ENCODE data around the gene LRBA. TPM values are rescaled to one million over a fixed set of nuclear protein-coding genes. Genes with fewer than 3 reads are reported as not detected.
"Not testable (repeated sequence)": the region's sequence is repeated elsewhere in the genome, so short reads cannot be mapped to it uniquely, and the experiment has no call there.

LRBA gene
- total and polyA plus RNA-seq, 4 donors = 18.8 to 56.4 (median 33.8) TPM

- no peak overlapping the region for H3K27ac ChIP-seq (ENCODE audit: low read depth, low read length)
- no peaks in the 10 kb centered on the region for H3K4me1 ChIP-seq (ENCODE audit: control insufficient read depth, insufficient read depth, low read length)
- peak in 1 of 6 donors; percentile 31 for DNase-seq (ENCODE audit: low read depth in 4 of 6, low spot score in 6 of 6)
- no peak overlapping the region for H3K4me3 ChIP-seq (ENCODE audit: low read depth, low read length)
- no peaks in the 10 kb centered on the region for H3K27me3 ChIP-seq (ENCODE audit: control insufficient read depth, insufficient read depth, low read length)
- WGBS (ENCODE audit: insufficient coverage) = no CpG with 5 or more reads among the region's 3 CpGs
- no peaks in the 10 kb centered on the region for H3K9me3 ChIP-seq (ENCODE audit: control insufficient read depth, insufficient read depth, low read length)
- no peaks in the 10 kb centered on the region for H3K36me3 ChIP-seq (ENCODE audit: control insufficient read depth, insufficient read depth, low read length)
These were observed 489.7 kb downstream of the LRBA start for GRCh38 chr4:150525321-150525868.

- no CpG with 5 or more reads among the region's 3 CpGs for WGBS (ENCODE audit: insufficient coverage)
- H3K27me3 ChIP-seq (ENCODE audit: control insufficient read depth, insufficient read depth, low read length) = no peaks in the 10 kb centered on the region
- H3K36me3 ChIP-seq (ENCODE audit: control insufficient read depth, insufficient read depth, low read length) = no peaks in the 10 kb centered on the region
- H3K27ac ChIP-seq (ENCODE audit: low read depth, low read length) = no peak overlapping the region
- no peaks in the 10 kb centered on the region for H3K9me3 ChIP-seq (ENCODE audit: control insufficient read depth, insufficient read depth, low read length)
- H3K4me3 ChIP-seq (ENCODE audit: low read depth, low read length) = no peak overlapping the region
- no peak for DNase-seq (ENCODE audit: low read depth in 4 of 6, low spot score in 6 of 6)
- H3K4me1 ChIP-seq (ENCODE audit: control insufficient read depth, insufficient read depth, low read length) = no peaks in the 10 kb centered on the region
These were observed 496.5 kb downstream of the LRBA start for GRCh38 chr4:150518559-150518958.

GRCh38 chr4:150515135-150515534 is 499.9 kb downstream of the LRBA start:
- WGBS (ENCODE audit: insufficient coverage) = no CpG with 5 or more reads among the region's 1 CpG
- H3K27ac ChIP-seq (ENCODE audit: low read depth, low read length) = no peak overlapping the region
- H3K36me3 ChIP-seq (ENCODE audit: control insufficient read depth, insufficient read depth, low read length) = no peaks in the 10 kb centered on the region
- no peaks in the 10 kb centered on the region for H3K27me3 ChIP-seq (ENCODE audit: control insufficient read depth, insufficient read depth, low read length)
- no peaks in the 10 kb centered on the region for H3K4me1 ChIP-seq (ENCODE audit: control insufficient read depth, insufficient read depth, low read length)
- H3K9me3 ChIP-seq (ENCODE audit: control insufficient read depth, insufficient read depth, low read length) = no peaks in the 10 kb centered on the region
- no peak for DNase-seq (ENCODE audit: low read depth in 4 of 6, low spot score in 6 of 6)
- H3K4me3 ChIP-seq (ENCODE audit: low read depth, low read length) = no peak overlapping the region

GRCh38 chr4:150514709-150515108 is 500.4 kb downstream of the LRBA start:
- no CpG with 5 or more reads among the region's 6 CpGs for WGBS (ENCODE audit: insufficient coverage)
- no peaks in the 10 kb centered on the region for H3K9me3 ChIP-seq (ENCODE audit: control insufficient read depth, insufficient read depth, low read length)
- no peaks in the 10 kb centered on the region for H3K4me1 ChIP-seq (ENCODE audit: control insufficient read depth, insufficient read depth, low read length)
- DNase-seq (ENCODE audit: low read depth in 4 of 6, low spot score in 6 of 6) = no peak
- H3K27ac ChIP-seq (ENCODE audit: low read depth, low read length) = no peak overlapping the region
- no peaks in the 10 kb centered on the region for H3K36me3 ChIP-seq (ENCODE audit: control insufficient read depth, insufficient read depth, low read length)
- no peaks in the 10 kb centered on the region for H3K27me3 ChIP-seq (ENCODE audit: control insufficient read depth, insufficient read depth, low read length)
- no peak overlapping the region for H3K4me3 ChIP-seq (ENCODE audit: low read depth, low read length)

- Histone ChIP-seq H3K27ac (ENCODE audit: low read depth, low read length) (no peak overlapping the region), H3K36me3 (ENCODE audit: control insufficient read depth, insufficient read depth, low read length) (no peaks in the 10 kb centered on the region), H3K4me3 (ENCODE audit: low read depth, low read length) (no peak overlapping the region), H3K9me3 (ENCODE audit: control insufficient read depth, insufficient read depth, low read length) (no peaks in the 10 kb centered on the region), H3K4me1 (ENCODE audit: control insufficient read depth, insufficient read depth, low read length) (no peaks in the 10 kb centered on the region), H3K27me3 (ENCODE audit: control insufficient read depth, insufficient read depth, low read length) (no peaks in the 10 kb centered on the region)
- no peak for DNase-seq (ENCODE audit: low read depth in 4 of 6, low spot score in 6 of 6)
- WGBS (ENCODE audit: insufficient coverage) = 80% methylated on average over 2 of the region's 6 CpGs
These were observed 504.8 kb downstream of the LRBA start for GRCh38 chr4:150510176-150510865.

GRCh38 chr4:150507656-150508055 is 507.4 kb downstream of the LRBA start:
- not testable (repeated sequence) for H3K36me3 ChIP-seq (ENCODE audit: control insufficient read depth, insufficient read depth, low read length); H3K9me3 ChIP-seq (ENCODE audit: control insufficient read depth, insufficient read depth, low read length); H3K27me3 ChIP-seq (ENCODE audit: control insufficient read depth, insufficient read depth, low read length); H3K4me1 ChIP-seq (ENCODE audit: control insufficient read depth, insufficient read depth, low read length); H3K27ac ChIP-seq (ENCODE audit: low read depth, low read length); H3K4me3 ChIP-seq (ENCODE audit: low read depth, low read length); DNase-seq (ENCODE audit: low read depth in 4 of 6, low spot score in 6 of 6)
- WGBS (ENCODE audit: insufficient coverage) = no CpG with 5 or more reads among the region's 3 CpGs

GRCh38 chr4:150501983-150502382 is 513.1 kb downstream of the LRBA start:
- Histone ChIP-seq H3K27ac (ENCODE audit: low read depth, low read length) (no peak overlapping the region), H3K4me3 (ENCODE audit: low read depth, low read length) (no peak overlapping the region), H3K9me3 (ENCODE audit: control insufficient read depth, insufficient read depth, low read length) (peaks cover 2% of the 10 kb centered on the region), H3K36me3 (ENCODE audit: control insufficient read depth, insufficient read depth, low read length) (no peaks in the 10 kb centered on the region), H3K4me1 (ENCODE audit: control insufficient read depth, insufficient read depth, low read length) (no peaks in the 10 kb centered on the region), H3K27me3 (ENCODE audit: control insufficient read depth, insufficient read depth, low read length) (no peaks in the 10 kb centered on the region)
- DNase-seq (ENCODE audit: low read depth in 4 of 6, low spot score in 6 of 6) = peak in 1 of 6 donors; percentile 6

- no peaks in the 10 kb centered on the region for H3K4me1 ChIP-seq (ENCODE audit: control insufficient read depth, insufficient read depth, low read length)
- DNase-seq (ENCODE audit: low read depth in 4 of 6, low spot score in 6 of 6) = no peak
These were observed 513.9 kb downstream of the LRBA start for GRCh38 chr4:150501009-150501727.

GRCh38 chr4:150497612-150498011 is 517.5 kb downstream of the LRBA start:
- no CpG with 5 or more reads among the region's 3 CpGs for WGBS (ENCODE audit: insufficient coverage)
- peak in 1 of 6 donors; percentile 37 for DNase-seq (ENCODE audit: low read depth in 4 of 6, low spot score in 6 of 6)
- Histone ChIP-seq H3K27ac (ENCODE audit: low read depth, low read length) (no peak overlapping the region), H3K27me3 (ENCODE audit: control insufficient read depth, insufficient read depth, low read length) (no peaks in the 10 kb centered on the region), H3K4me1 (ENCODE audit: control insufficient read depth, insufficient read depth, low read length) (no peaks in the 10 kb centered on the region), H3K9me3 (ENCODE audit: control insufficient read depth, insufficient read depth, low read length) (no peaks in the 10 kb centered on the region), H3K4me3 (ENCODE audit: low read depth, low read length) (no peak overlapping the region), H3K36me3 (ENCODE audit: control insufficient read depth, insufficient read depth, low read length) (no peaks in the 10 kb centered on the region)

More at GRCh38 chr4:150501009-150501727, 513.9 kb downstream of the LRBA start:
- H3K36me3 ChIP-seq (ENCODE audit: control insufficient read depth, insufficient read depth, low read length) = no peaks in the 10 kb centered on the region
- H3K27me3 ChIP-seq (ENCODE audit: control insufficient read depth, insufficient read depth, low read length) = no peaks in the 10 kb centered on the region
- WGBS (ENCODE audit: insufficient coverage) = 77% methylated on average over 2 of the region's 6 CpGs
- H3K9me3 ChIP-seq (ENCODE audit: control insufficient read depth, insufficient read depth, low read length) = peaks cover 2% of the 10 kb centered on the region
- H3K27ac ChIP-seq (ENCODE audit: low read depth, low read length) = no peak overlapping the region
- H3K4me3 ChIP-seq (ENCODE audit: low read depth, low read length) = no peak overlapping the region

GRCh38 chr4:150495550-150495949 is 519.5 kb downstream of the LRBA start:
- Histone ChIP-seq H3K9me3 (ENCODE audit: control insufficient read depth, insufficient read depth, low read length) (no peaks in the 10 kb centered on the region), H3K27me3 (ENCODE audit: control insufficient read depth, insufficient read depth, low read length) (no peaks in the 10 kb centered on the region), H3K27ac (ENCODE audit: low read depth, low read length) (no peak overlapping the region), H3K36me3 (ENCODE audit: control insufficient read depth, insufficient read depth, low read length) (no peaks in the 10 kb centered on the region), H3K4me1 (ENCODE audit: control insufficient read depth, insufficient read depth, low read length) (no peaks in the 10 kb centered on the region), H3K4me3 (ENCODE audit: low read depth, low read length) (no peak overlapping the region)
- DNase-seq (ENCODE audit: low read depth in 4 of 6, low spot score in 6 of 6) = peak in 1 of 6 donors; percentile 53
